Activated CD8-positive, alpha-beta memory T cell treated with anti-CD3 and anti-CD28 coated beads, Interleukin-2, amount 50 U/mL, for 24 hours (primary cell): Measurements from ENCODE around the gene FSTL4.

Experiments used
- DNase-seq: peaks from one replicate; pipeline ENCODE4 v3.0.0-alpha.2; 2020; ENCODE audit errors: extremely low read depth

Gene FSTL4

GRCh38 chr5:133428072-133428660 is 184.2 kb downstream of the FSTL4 start:
- no peak for DNase-seq

- DNase-seq: no peak
Observed at GRCh38 chr5:133427121-133427777, 185.1 kb downstream of the FSTL4 start.

- no peak for DNase-seq
Observed at GRCh38 chr5:133426264-133426663, 186.1 kb downstream of the FSTL4 start.

- DNase-seq: no peak
Observed at GRCh38 chr5:133425764-133426163, 186.6 kb downstream of the FSTL4 start.

- DNase-seq: no peak
Observed at GRCh38 chr5:133425222-133425621, 187.1 kb downstream of the FSTL4 start.

- DNase-seq: peak; percentile 35
Observed at GRCh38 chr5:133423618-133424282, 188.6 kb downstream of the FSTL4 start.

- DNase-seq: no peak
Observed at GRCh38 chr5:133423011-133423617, 189.2 kb downstream of the FSTL4 start.

GRCh38 chr5:133421806-133422205 is 190.5 kb downstream of the FSTL4 start:
- DNase-seq: no peak

GRCh38 chr5:133421394-133421793 is 190.9 kb downstream of the FSTL4 start:
- DNase-seq: no peak

GRCh38 chr5:133420440-133421301 is 191.7 kb downstream of the FSTL4 start:
- no peak for DNase-seq

GRCh38 chr5:133415906-133416305 is 196.4 kb downstream of the FSTL4 start:
- DNase-seq: no peak

GRCh38 chr5:133415506-133415905 is 196.8 kb downstream of the FSTL4 start:
- no peak for DNase-seq

- no peak for DNase-seq
Observed at GRCh38 chr5:133412661-133413060, 199.7 kb downstream of the FSTL4 start.

- DNase-seq: no peak
Observed at GRCh38 chr5:133410335-133410828, 202.0 kb downstream of the FSTL4 start.

- DNase-seq: no peak
Observed at GRCh38 chr5:133409210-133409674, 203.1 kb downstream of the FSTL4 start.

GRCh38 chr5:133408322-133408721 is 204.0 kb downstream of the FSTL4 start:
- no peak for DNase-seq

- no peak for DNase-seq
Observed at GRCh38 chr5:133406977-133407632, 205.2 kb downstream of the FSTL4 start.

GRCh38 chr5:133406208-133406976 is 205.9 kb downstream of the FSTL4 start:
- no peak for DNase-seq

GRCh38 chr5:133405275-133406034 is 206.9 kb downstream of the FSTL4 start:
- no peak for DNase-seq
